ENCODE results near the gene USP32. TPM values are rescaled to one million over a fixed set of nuclear protein-coding genes. Genes with fewer than 3 reads are reported as not detected.
A peak's percentile ranks its signal among the peaks of the same experiment; 100 is the strongest.
"Not testable (repeated sequence)": the region's sequence is repeated elsewhere in the genome, so short reads cannot be mapped to it uniquely, and the experiment has no call there.

USP32 gene
- total RNA-seq, 1 donor from 2014 or later, result 40.8 TPM

DNA sequence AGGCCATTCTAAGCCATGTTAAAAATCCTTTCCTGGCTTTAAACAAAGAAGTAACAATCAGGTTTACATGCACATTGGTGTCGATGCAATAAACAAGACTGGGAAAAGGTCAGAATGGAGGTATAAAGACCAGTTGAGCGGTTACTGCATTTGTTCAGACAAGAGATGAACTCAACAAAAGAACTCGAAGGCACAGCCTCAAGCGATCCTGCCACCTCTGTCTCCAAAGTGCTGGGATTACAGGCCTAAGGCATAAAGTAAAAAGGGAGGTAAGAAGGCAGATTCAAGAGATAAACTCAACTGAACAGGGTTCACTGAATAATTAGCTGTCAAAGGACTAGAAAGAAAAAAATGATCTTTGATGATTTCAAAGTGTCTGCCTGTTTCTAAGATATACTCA is 39.4 kb downstream of the USP32 start:
- H3K4me3 Mint-ChIP-seq, result no peak overlapping the region
- DNase-seq (ENCODE audit: low read depth, low spot score), result no peak
- no peak overlapping the region for H3K27ac Mint-ChIP-seq (ENCODE audit: unreplicated experiment)
- no peaks in the 10 kb centered on the region for H3K9me3 Mint-ChIP-seq
- H3K36me3 Mint-ChIP-seq (ENCODE audit: low read depth), result no peaks in the 10 kb centered on the region
- peaks cover 15% of the 10 kb centered on the region for H3K4me1 Mint-ChIP-seq
- no peaks in the 10 kb centered on the region for H3K27me3 Mint-ChIP-seq (ENCODE audit: low read depth)
- TF ChIP-seq, protein P1, sequence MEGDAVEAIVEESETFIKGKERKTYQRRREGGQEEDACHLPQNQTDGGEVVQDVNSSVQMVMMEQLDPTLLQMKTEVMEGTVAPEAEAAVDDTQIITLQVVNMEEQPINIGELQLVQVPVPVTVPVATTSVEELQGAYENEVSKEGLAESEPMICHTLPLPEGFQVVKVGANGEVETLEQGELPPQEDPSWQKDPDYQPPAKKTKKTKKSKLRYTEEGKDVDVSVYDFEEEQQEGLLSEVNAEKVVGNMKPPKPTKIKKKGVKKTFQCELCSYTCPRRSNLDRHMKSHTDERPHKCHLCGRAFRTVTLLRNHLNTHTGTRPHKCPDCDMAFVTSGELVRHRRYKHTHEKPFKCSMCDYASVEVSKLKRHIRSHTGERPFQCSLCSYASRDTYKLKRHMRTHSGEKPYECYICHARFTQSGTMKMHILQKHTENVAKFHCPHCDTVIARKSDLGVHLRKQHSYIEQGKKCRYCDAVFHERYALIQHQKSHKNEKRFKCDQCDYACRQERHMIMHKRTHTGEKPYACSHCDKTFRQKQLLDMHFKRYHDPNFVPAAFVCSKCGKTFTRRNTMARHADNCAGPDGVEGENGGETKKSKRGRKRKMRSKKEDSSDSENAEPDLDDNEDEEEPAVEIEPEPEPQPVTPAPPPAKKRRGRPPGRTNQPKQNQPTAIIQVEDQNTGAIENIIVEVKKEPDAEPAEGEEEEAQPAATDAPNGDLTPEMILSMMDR (conservative IDR thresholded peaks at IDR 0.05), result no peak

DNA sequence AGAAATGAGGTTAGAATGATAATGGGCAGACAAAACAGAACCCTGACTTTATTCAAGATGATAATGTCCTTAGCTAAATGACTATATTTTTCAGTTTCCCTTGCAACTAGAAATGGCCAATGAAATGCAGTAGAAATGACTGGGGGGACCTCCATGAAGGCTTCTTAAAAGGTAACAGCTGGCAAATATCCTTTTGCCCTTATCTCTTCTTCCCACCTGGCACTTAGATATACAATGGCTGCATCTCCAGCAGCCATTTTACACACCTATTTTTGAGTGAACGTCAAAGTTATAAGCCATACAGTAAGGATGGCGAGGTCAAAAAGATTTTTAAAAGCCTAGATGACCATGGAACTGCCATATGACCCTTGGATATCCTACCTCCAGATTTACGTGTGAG is 39.9 kb downstream of the USP32 start:
- no peak for DNase-seq (ENCODE audit: low read depth, low spot score)
- Mint-ChIP-seq H3K4me1 (peaks cover 15% of the 10 kb centered on the region), H3K27ac (ENCODE audit: unreplicated experiment) (no peak overlapping the region), H3K27me3 (ENCODE audit: low read depth) (no peaks in the 10 kb centered on the region), H3K9me3 (no peaks in the 10 kb centered on the region), H3K4me3 (no peak overlapping the region), H3K36me3 (ENCODE audit: low read depth) (no peaks in the 10 kb centered on the region)
- TF ChIP-seq, protein P1 (conservative IDR thresholded peaks at IDR 0.05), result no peak

DNA sequence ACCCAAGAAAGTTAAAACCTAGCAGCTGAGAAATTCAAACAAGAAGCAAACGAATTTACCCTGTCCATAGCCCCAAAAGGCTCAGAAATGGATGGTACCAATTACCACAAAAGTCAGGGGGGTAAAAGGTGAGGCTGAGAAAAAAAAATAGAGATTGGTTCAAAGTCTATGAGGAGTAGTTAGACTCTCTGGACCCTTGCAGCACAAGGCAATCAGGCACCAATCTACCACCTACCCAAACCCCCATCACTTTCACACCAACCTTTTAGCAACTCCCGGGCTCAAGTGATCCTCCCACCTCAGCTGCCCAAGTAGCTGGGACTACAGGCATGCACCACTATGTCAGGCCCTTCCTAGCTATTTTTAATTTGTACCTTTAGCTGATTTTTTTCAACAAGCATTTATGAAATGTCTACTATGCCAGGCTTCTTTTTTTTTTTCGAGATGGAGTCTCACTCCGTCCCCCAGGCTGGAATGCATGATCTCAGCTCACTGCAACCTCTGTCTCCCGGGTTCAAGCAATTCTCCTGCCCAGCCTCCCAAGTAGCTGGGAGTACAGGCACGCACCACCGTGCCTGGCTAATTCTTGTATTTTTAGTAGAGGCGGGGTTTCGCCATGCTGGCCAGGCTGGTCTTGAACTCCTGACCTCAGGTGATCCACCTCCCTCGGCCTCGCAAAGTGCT is 40.8 kb downstream of the USP32 start:
- DNase-seq (ENCODE audit: low read depth, low spot score), result no peak
- Mint-ChIP-seq H3K27me3 (ENCODE audit: low read depth) (no peaks in the 10 kb centered on the region), H3K4me3 (no peak overlapping the region), H3K4me1 (peaks cover 10% of the 10 kb centered on the region), H3K9me3 (no peaks in the 10 kb centered on the region), H3K36me3 (ENCODE audit: low read depth) (no peaks in the 10 kb centered on the region), H3K27ac (ENCODE audit: unreplicated experiment) (no peak overlapping the region)
- TF ChIP-seq, protein P1 (conservative IDR thresholded peaks at IDR 0.05), result no peak

DNA sequence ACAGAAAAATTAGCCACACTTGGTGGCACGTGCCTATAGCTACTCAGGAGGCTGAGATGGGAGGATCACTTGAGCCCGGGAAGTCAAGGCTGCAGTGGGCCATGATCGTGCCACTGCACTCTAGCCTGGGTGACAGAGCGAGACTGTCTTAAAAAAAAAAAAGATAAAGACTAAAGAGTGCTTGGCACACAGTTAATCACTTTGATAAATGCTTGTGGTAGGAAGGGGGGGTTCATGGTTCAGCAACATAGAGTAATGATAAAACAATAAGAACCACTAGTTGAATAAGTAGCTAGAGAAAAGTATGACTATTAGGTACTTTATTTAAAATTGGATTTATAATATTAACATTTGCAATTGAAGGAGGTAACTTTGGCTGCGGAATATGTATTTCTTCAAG is 43.3 kb downstream of the USP32 start:
- H3K27ac Mint-ChIP-seq (ENCODE audit: unreplicated experiment), result no peak overlapping the region
- H3K4me3 Mint-ChIP-seq, result no peak overlapping the region
- no peaks in the 10 kb centered on the region for H3K27me3 Mint-ChIP-seq (ENCODE audit: low read depth)
- H3K9me3 Mint-ChIP-seq, result no peaks in the 10 kb centered on the region
- no peak for DNase-seq (ENCODE audit: low read depth, low spot score)
- H3K4me1 Mint-ChIP-seq, result no peaks in the 10 kb centered on the region
- TF ChIP-seq, protein P1 (conservative IDR thresholded peaks at IDR 0.05), result no peak
- H3K36me3 Mint-ChIP-seq (ENCODE audit: low read depth), result no peaks in the 10 kb centered on the region

DNA sequence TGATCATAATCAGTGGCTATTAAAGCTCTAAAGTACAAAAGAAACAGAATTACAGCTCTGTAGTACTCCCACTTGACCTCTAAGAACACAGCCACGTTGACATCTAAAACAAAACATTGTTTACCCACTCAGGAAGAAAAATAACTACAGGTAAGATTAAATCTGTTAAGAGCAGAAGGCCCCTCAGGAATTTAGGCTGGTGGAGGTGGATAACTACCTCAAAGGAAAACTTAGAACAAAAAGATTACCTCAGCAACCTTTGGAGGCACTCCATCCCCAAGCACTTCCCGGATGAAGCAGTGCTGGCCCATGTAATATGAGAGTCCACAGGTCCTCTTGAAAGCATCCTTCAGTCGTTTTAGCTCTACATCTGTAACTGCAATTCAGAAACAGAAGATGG is 46.7 kb downstream of the USP32 start:
- H3K9me3 Mint-ChIP-seq, result peaks cover 4% of the 10 kb centered on the region
- TF ChIP-seq, protein P1 (conservative IDR thresholded peaks at IDR 0.05), result no peak
- H3K27me3 Mint-ChIP-seq (ENCODE audit: low read depth), result no peaks in the 10 kb centered on the region
- no peak overlapping the region for H3K27ac Mint-ChIP-seq (ENCODE audit: unreplicated experiment)
- peaks cover 27% of the 10 kb centered on the region for H3K36me3 Mint-ChIP-seq (ENCODE audit: low read depth)
- H3K4me1 Mint-ChIP-seq, result no peaks in the 10 kb centered on the region
- H3K4me3 Mint-ChIP-seq, result no peak overlapping the region
- DNase-seq (ENCODE audit: low read depth, low spot score), result no peak

DNA sequence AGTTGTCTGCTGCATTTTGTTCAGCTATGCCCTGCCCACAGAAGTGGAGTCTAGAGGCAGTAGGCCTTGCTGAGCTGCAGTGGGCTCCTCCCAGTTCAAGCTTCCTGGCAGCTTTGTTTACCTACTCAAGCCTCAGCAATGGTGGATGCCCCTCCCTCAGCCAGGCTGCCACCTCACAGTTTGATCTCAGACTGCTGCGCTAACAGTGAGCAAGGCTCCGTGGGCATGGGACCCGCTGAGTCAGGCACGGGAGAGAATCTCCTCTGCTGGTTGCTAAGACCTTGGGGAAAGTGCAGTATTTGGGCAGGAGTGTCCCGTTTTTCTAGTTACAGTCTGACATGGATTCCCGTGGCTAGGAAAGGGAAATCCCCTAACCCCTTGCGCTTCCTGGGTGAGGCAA is 49.4 kb downstream of the USP32 start:
- H3K36me3 Mint-ChIP-seq (ENCODE audit: low read depth), result peaks cover 31% of the 10 kb centered on the region

More for the DNA sequence above, 49.4 kb downstream of the USP32 start:
- peak overlapping the region; percentile 88 for H3K27ac Mint-ChIP-seq (ENCODE audit: unreplicated experiment)
- not testable (repeated sequence) for H3K4me1 Mint-ChIP-seq; DNase-seq (ENCODE audit: low read depth, low spot score); H3K4me3 Mint-ChIP-seq; H3K9me3 Mint-ChIP-seq; H3K27me3 Mint-ChIP-seq (ENCODE audit: low read depth)
